ENCODE measurements around the gene PGAP2. TPM values are rescaled to one million over a fixed set of nuclear protein-coding genes. Genes with fewer than 3 reads are reported as not detected.

PGAP2 gene
- total and polyA plus RNA-seq, 10 of the 15 experiments (the other 5 are each of a cell fraction or from before 2014, with no cell fraction given): 12.3 to 37.4 (median 31.9) TPM

- TF ChIP-seq, protein P1, sequence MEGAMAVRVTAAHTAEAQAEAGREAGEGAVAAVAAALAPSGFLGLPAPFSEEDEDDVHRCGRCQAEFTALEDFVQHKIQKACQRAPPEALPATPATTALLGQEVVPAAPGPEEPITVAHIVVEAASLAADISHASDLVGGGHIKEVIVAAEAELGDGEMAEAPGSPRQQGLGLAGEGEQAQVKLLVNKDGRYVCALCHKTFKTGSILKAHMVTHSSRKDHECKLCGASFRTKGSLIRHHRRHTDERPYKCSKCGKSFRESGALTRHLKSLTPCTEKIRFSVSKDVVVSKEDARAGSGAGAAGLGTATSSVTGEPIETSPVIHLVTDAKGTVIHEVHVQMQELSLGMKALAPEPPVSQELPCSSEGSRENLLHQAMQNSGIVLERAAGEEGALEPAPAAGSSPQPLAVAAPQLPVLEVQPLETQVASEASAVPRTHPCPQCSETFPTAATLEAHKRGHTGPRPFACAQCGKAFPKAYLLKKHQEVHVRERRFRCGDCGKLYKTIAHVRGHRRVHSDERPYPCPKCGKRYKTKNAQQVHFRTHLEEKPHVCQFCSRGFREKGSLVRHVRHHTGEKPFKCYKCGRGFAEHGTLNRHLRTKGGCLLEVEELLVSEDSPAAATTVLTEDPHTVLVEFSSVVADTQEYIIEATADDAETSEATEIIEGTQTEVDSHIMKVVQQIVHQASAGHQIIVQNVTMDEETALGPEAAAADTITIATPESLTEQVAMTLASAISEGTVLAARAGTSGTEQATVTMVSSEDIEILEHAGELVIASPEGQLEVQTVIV (IDR thresholded peaks at IDR 0.05; ENCODE audit: borderline replicate concordance, partially characterized antibody): no peak
- TF ChIP-seq SMAD5 (IDR thresholded peaks at IDR 0.05; ENCODE audit: low read depth) (peak; percentile 21; the same call in 1 of the 2 replicates), ZNF622 (IDR thresholded peaks at IDR 0.05) (no peak), CEBPB (IDR thresholded peaks at IDR 0.05; ENCODE audit: borderline replicate concordance in 1 of 2, low read depth in 2 of 2, low read length in 2 of 2) (no peak), IRF3 (IDR thresholded peaks at IDR 0.05) (no peak), FOXM1 (IDR thresholded peaks at IDR 0.05; ENCODE audit: low read depth, low read length) (0 out of 2 replicates have a peak, but pooled peaks have one; percentile 71), ZBED1 (IDR thresholded peaks at IDR 0.05; ENCODE audit: borderline replicate concordance) (no peak), ZNF207 (IDR thresholded peaks at IDR 0.05; ENCODE audit: borderline replicate concordance) (peak; percentile 43; the same call in 1 of the 2 replicates), RCOR1 (conservative IDR thresholded peaks at IDR 0.05; ENCODE audit: low read depth, low read length) (peak; percentile 91; the same call in 1 of the 2 replicates), TARDBP (IDR thresholded peaks at IDR 0.05; ENCODE audit: borderline replicate concordance) (no peak), ATF2 (IDR thresholded peaks at IDR 0.05; ENCODE audit: low read length) (no peak; the same call in 1 of the 2 replicates), ESRRA (IDR thresholded peaks at IDR 0.05; ENCODE audit: low read length) (no peak)
- TF ChIP-seq, protein P2, sequence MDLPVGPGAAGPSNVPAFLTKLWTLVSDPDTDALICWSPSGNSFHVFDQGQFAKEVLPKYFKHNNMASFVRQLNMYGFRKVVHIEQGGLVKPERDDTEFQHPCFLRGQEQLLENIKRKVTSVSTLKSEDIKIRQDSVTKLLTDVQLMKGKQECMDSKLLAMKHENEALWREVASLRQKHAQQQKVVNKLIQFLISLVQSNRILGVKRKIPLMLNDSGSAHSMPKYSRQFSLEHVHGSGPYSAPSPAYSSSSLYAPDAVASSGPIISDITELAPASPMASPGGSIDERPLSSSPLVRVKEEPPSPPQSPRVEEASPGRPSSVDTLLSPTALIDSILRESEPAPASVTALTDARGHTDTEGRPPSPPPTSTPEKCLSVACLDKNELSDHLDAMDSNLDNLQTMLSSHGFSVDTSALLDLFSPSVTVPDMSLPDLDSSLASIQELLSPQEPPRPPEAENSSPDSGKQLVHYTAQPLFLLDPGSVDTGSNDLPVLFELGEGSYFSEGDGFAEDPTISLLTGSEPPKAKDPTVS (IDR thresholded peaks at IDR 0.05; ENCODE audit: low read depth, low read length): no peak
Observed at GRCh38 chr11:3841426-3842350, 33.3 kb downstream of the PGAP2 start (continued).

All from GM12878 (cell line).